ENCODE data around the gene UTF1.

Gene UTF1

GRCh38 chr10:133230044-133230361, at the start of gene UTF1:
UTF1 (plus strand) TSS chr10:133230217; CDS start chr10:133230289, 72 bp downstream.
- DNase-seq (ENCODE audit: low read depth in 1 of 2, low spot score in 1 of 2), result no peak

DNA sequence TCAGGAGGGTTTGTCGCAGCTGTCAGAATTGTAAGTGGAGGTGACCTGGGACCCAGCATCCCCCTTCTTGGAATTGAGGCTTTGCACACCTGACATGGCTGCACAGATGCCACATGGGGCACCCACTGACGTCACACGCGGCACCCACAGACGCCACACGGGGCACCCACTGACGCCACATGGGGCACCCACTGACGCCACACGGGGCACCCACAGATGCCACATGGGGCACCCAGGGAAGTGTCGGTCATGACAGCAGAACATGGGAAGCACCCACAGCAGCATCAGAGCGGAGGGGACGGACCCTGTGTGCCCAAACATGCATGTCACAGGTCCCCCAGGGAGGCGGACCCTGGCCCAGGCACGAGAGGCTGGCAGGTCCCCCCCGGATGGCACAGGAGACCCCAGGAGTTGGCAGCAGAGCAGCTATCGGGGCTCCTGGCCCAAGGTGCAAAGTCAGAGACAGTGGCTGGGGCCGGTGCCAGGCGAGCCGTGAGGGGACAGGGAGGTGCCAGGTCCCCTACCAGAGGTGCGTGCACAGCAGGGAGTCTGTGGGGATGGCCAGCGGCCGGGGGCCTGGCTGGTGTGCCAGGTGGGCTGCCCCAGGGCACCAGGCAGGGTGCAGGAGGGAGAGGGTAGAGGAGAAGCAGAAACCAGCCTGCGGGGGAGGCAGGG, 48.9 kb upstream of the UTF1 start:
- DNase-seq (ENCODE audit: low read depth in 1 of 2, low spot score in 1 of 2), result no peak

GRCh38 chr10:133182190-133182589, 47.8 kb upstream of the UTF1 start:
- no peak for DNase-seq (ENCODE audit: low read depth in 1 of 2, low spot score in 1 of 2)

- no peak for DNase-seq (ENCODE audit: low read depth in 1 of 2, low spot score in 1 of 2)
Measured at GRCh38 chr10:133182791-133183645, 47.0 kb upstream of the UTF1 start.

DNA sequence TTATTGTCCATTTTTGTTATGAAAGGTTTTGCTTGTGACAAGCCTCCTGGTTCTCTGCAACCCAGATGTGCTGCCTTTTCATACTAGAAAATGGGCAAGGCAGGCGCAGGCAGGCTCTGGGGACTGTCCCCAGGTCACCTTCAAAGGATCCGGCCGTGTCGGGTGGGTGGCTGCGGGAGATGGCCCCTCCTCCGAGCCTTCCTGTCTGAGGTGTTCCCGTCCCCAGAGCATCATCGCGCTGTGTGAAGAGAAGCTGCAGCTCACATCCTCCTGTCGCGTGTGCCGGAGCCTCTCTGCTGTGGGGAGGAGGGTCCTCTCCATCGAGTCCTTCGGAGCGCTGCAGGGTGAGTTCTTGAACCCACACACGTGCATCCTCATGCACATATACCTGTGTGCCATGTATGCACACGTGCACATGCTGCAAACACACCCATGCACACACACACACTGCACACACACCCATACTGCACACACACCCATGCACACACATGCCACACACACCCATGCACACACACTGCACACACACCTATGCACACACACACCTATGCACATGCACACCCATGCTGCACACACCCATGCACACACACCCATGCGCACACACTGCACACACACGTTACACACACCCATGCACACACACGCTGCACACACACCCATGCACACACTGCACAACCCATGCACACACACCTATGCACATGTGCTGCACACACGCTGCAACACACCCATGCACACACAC, 46.2 kb upstream of the UTF1 start:
- no peak for DNase-seq (ENCODE audit: low read depth in 1 of 2, low spot score in 1 of 2)

DNA sequence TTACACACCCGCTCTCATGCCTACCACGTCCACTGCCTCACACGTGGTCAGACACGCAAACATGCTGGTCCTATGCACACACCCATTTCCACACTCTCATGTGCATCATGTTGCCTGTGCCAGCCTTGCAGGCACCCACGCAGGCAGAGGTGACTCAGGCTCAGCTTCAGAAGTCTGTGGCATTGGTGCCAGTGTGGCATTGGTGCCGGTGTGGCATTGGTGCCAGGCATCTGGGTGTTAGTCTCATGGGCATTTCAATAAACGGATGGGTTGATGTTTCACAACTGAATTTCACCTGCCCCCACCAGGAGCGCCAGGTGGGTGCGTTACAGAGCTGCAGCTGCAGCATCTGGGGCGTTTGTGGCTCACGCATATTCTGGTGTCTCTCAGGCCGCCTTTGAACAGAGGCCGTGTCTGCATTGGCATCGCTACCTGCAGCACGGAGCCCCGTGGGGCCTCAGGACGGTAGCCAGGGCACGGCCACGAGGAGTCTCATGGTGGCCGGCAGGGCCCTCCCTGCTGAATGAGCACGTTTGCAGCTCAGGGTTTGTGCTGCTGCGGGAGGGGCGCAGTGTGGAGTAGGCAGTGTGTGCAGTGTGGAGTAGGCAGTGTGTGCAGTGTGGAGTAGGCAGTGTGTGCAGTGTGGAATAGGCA, 45.3 kb upstream of the UTF1 start:
- no peak for DNase-seq (ENCODE audit: low read depth in 1 of 2, low spot score in 1 of 2)

GRCh38 chr10:133185421-133185820, 44.6 kb upstream of the UTF1 start:
- DNase-seq (ENCODE audit: low read depth in 1 of 2, low spot score in 1 of 2), result no peak

GRCh38 chr10:133185916-133186315, 44.1 kb upstream of the UTF1 start:
- DNase-seq (ENCODE audit: low read depth in 1 of 2, low spot score in 1 of 2), result no peak

GRCh38 chr10:133186416-133187090, 43.5 kb upstream of the UTF1 start:
- no peak for DNase-seq (ENCODE audit: low read depth in 1 of 2, low spot score in 1 of 2)

DNA sequence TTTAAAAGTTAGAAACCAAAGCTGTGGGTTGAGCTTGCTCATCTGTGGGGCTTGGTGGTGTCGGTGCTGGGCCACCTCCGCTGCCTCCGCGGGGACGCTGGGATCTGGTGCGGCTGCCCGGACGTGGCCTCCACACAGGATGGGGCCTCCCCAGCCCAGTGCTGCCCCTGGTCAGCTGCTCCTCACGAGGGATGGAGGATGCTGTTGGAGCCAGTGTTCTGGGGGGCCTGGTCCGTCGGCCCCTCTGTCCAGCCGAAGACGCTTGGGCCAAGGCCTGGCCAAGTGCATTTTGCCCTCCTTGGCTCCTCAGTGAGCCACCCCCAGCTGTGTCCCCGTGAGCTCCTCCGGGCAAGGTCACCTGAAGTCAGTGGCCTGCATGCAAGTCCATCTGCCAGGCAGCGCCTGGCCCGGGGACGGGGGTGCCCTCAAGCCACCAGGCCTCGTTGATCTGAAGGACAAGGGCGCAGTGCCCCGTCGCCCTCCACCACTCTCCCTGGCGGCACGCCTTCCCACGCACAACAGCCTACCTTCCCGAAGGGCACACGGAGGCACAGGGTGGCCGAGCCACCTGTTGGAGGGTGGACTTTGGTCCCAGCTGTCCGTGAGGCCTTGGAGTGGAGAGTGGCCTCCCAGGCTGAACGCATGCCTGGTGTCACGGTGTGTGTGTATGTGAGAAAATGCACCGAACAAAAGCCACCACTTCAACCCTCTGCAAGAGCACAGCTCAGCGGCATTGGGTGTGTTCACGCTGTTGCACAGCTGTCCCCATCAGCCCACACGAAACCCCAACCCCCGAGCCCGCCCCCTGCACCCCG, 42.7 kb upstream of the UTF1 start:
- DNase-seq (ENCODE audit: low read depth in 1 of 2, low spot score in 1 of 2), result no peak

GRCh38 chr10:133187906-133188681, 41.9 kb upstream of the UTF1 start:
- DNase-seq (ENCODE audit: low read depth in 1 of 2, low spot score in 1 of 2), result no peak

GRCh38 chr10:133189256-133189655, 40.8 kb upstream of the UTF1 start:
- DNase-seq (ENCODE audit: low read depth in 1 of 2, low spot score in 1 of 2), result no peak

- DNase-seq (ENCODE audit: low read depth in 1 of 2, low spot score in 1 of 2), result no peak
Measured at GRCh38 chr10:133189726-133190125, 40.3 kb upstream of the UTF1 start.

GRCh38 chr10:133190225-133190624, 39.8 kb upstream of the UTF1 start:
- DNase-seq (ENCODE audit: low read depth in 1 of 2, low spot score in 1 of 2), result no peak

DNA sequence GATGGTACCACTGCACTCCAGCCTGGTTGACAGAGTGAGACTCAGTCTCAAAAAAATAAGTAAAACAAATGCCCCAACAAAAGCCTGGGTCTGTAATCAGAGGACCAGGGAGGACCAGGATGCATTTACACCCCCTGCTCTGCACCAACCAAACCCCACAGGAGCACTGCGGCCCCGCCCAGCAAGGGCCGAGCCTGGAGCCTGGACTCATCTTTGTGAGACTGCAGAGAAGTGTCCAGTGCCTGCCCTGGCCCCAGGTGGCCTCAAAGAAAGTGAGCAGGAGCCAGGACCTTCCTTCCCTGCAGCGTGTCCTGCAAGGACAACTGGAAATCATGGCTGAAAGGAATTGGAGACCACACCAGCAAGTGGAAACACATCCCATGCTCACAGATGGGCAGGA, 38.4 kb upstream of the UTF1 start:
- no peak for DNase-seq (ENCODE audit: low read depth in 1 of 2, low spot score in 1 of 2)

DNA sequence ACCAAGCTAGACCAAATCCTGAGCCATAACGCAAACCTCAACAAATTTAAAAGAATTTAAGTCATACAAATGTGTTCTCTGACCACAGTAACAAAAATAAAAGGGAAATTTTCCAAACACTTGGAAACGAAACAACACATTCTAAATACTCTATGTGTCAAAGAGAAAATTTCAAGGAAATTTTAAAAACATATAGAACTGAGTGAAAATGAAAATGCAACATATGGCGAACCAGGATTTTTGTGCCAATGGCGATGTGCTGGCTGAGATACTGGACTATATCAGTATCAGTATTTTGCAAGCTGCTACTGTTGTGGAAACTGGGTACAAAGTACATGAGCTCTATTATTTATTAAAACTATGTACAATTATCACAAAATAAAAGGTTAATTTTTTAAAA, 35.9 kb upstream of the UTF1 start:
- DNase-seq (ENCODE audit: low read depth in 1 of 2, low spot score in 1 of 2), result no peak

GRCh38 chr10:133195096-133195495, 34.9 kb upstream of the UTF1 start:
- DNase-seq (ENCODE audit: low read depth in 1 of 2, low spot score in 1 of 2), result no peak

DNA sequence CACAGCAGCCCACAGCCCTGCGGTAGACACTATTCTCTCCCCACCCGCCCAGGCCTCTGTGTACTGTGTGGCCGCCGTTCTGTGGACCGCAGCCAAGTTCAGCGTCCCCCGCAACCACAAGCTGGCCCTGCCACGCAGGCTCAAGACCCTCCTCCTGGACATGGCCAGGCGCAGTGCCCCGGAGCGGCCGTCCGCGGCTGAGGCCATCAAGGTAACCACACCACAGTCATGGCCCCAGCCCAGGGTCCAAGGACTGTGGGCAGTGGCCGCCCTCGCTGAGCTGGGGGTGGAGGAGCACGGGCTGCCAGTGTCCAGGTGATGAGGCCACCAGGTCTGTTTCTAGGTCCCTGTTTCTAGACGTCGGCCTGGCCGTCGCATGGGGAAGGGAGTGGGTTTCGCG, 34.4 kb upstream of the UTF1 start:
- no peak for DNase-seq (ENCODE audit: low read depth in 1 of 2, low spot score in 1 of 2)

- DNase-seq (ENCODE audit: low read depth in 1 of 2, low spot score in 1 of 2), result no peak
Measured at GRCh38 chr10:133196221-133196915, 33.6 kb upstream of the UTF1 start.
